IPS-18a (cell line): ENCODE measurements around the gene B4GALNT3.

Experiments
- H3K27ac ChIP-seq: one replicate; pipeline ENCODE4 v1.5.1; 2013; ENCODE audit warnings: low read length
- H3K27me3 ChIP-seq: one replicate; pipeline ENCODE4 v1.6.1; 2013; ENCODE audit warnings: mild to moderate bottlenecking, low read length; ENCODE audit not compliant: control insufficient read depth, insufficient read depth
- H3K36me3 ChIP-seq: one replicate; pipeline ENCODE4 v1.6.1; 2013; ENCODE audit warnings: low read depth, low read length; ENCODE audit not compliant: control insufficient read depth
- H3K4me1 ChIP-seq: one replicate; pipeline ENCODE4 v1.6.1; 2013; ENCODE audit warnings: low read depth, low read length; ENCODE audit not compliant: control insufficient read depth
- H3K4me3 ChIP-seq: one replicate; pipeline ENCODE4 v1.5.1; 2013; ENCODE audit warnings: low read length
- H3K9ac ChIP-seq: one replicate; pipeline ENCODE4 v1.6.1; 2013; ENCODE audit warnings: mild to moderate bottlenecking, low read length, moderate library complexity
- H3K9me3 ChIP-seq: one replicate; pipeline ENCODE4 v1.6.1; 2013; ENCODE audit warnings: low read depth, low read length; ENCODE audit not compliant: control insufficient read depth

B4GALNT3 gene

DNA sequence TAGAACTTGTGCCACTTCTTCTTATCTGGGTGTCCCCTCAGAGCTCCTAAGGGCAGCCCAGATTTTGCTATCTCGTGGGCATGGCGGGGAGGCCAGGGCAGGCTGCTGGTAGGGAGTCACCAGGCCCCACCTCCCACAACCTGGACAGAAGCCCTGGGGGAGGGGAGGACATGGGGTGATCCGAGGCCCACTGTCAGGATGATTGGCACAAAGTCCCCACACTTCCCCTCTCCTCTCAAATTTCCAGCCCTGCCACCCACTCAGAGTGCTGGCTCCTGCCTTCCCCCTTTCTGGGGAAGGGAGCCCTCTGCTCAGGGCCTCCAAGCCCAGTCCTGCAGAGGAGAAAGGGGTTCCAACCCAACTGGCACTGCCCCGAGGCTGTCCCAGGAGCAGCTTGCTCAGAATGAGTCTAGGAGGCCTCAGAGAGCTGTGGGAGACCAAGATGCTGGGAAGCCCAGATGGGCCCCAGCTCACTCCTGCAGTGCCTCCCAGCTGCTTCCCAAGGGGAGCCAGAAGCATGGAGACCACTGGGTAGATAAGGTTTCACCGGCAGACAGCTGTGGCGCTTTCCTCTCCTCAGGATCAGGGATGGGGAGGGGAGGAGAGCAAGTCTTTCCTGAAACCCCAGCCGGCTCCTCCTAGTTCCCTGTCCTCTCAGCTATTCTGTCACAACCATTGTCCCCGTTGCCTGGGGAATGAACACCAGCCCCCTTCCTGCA lies 82.8 kb downstream of the B4GALNT3 start:
- H3K27ac ChIP-seq: no peak overlapping the region
- no peak overlapping the region for H3K4me3 ChIP-seq
- peaks cover 21% of the 10 kb centered on the region for H3K27me3 ChIP-seq
- no peak overlapping the region for H3K9ac ChIP-seq
- no peaks in the 10 kb centered on the region for H3K9me3 ChIP-seq
- no peaks in the 10 kb centered on the region for H3K36me3 ChIP-seq
- peaks cover 13% of the 10 kb centered on the region for H3K4me1 ChIP-seq

DNA sequence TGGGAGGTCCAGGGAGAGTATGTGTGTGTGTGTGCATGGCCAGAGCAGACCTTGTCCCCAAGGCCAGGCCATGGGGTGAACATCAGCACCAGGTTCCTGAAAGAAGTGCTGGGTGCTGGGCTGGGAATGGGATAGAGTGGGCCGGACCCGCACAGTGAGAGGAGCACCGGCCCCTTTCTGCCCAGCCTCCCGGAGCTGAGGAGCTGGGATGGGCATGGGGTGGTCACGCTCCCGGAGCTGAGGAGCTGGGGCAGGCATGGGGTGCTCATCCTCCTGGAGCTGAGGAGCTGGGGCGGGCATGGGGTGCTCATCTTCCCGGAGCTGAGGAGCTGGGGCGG lies 83.3 kb downstream of the B4GALNT3 start:
- no peak overlapping the region for H3K27ac ChIP-seq
- H3K4me1 ChIP-seq: peaks cover 13% of the 10 kb centered on the region
- no peak overlapping the region for H3K4me3 ChIP-seq
- no peaks in the 10 kb centered on the region for H3K9me3 ChIP-seq
- no peaks in the 10 kb centered on the region for H3K36me3 ChIP-seq
- no peak overlapping the region for H3K9ac ChIP-seq
- peaks cover 21% of the 10 kb centered on the region for H3K27me3 ChIP-seq

DNA sequence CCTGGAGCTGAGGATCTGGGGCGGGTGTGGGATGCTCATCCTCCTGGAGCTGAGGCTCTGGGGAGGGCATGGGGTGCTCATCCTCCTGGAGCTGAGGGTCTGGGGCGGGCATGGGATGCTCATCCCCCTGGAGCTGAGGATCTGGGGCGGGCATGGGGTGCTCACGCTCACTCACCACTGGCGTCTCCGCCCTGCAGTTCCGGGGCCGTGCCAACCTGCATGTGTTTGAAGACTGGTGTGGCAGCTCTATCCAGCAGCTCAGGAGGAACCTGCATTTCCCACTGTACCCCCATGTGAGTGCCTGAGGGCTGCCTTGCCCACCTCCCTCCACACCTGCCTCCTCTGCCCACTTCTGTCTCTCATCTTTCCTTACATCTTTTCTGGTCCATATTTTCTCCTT lies 84.4 kb downstream of the B4GALNT3 start:
- Histone ChIP-seq H3K4me1 (peaks cover 13% of the 10 kb centered on the region), H3K9me3 (no peaks in the 10 kb centered on the region), H3K27me3 (peaks cover 21% of the 10 kb centered on the region), H3K9ac (no peak overlapping the region), H3K36me3 (no peaks in the 10 kb centered on the region), H3K27ac (no peak overlapping the region), H3K4me3 (no peak overlapping the region)

DNA sequence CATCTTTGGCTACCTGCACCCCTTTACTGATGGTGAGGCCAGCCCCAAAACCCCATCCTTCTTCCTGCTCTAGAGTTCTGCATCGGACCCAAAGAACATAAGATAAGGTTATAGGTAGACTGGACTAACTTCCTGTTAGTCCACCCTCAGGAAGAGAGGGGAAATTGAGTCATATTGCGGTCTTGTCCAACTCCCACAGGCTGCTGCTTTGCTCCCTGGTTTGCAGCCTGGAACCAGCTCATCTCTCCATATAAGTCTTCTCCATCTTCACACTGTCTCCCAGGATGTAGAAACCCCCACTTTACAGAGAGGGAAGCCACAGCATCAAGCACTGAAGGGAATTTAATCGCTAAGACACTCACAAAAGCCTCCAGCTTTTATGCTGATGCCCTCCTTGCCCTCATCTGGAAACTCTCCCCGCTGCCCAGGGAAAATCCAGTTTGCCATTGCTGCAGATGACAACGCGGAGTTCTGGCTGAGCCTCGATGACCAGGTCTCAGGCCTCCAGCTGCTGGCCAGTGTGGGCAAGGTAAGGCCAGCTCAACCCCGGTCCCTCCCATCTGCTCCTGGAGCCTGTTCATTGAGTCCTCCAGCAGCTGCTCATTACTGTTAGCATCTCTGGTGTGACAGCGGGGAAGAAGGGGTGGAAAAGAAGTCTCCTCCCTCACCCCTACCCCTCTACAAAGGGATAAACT lies 85.3 kb downstream of the B4GALNT3 start:
- H3K27ac ChIP-seq: no peak overlapping the region
- H3K4me3 ChIP-seq: no peak overlapping the region
- H3K9me3 ChIP-seq: no peaks in the 10 kb centered on the region
- H3K9ac ChIP-seq: no peak overlapping the region
- peaks cover 21% of the 10 kb centered on the region for H3K27me3 ChIP-seq
- H3K4me1 ChIP-seq: peaks cover 13% of the 10 kb centered on the region
- H3K36me3 ChIP-seq: no peaks in the 10 kb centered on the region

DNA sequence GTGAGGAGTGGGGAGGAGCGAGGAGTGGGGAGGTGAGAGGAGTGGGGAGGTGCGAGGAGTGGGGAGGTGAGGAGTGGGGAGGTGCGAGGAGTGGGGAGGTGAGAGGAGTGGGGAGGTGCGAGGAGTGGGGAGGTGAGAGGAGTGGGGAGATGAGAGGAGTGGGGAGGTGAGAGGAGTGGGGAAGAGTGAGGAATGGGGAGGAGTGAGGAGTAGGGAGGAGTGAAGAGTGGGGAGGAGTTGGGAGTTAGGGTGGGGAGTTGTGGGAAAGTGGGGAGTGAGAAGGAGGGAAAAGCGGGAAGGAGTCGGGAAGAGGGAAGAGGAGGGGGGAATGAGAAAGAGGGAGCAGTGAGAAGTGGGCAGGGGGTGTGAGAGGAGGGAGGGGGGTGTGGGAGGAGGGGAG lies 86.1 kb downstream of the B4GALNT3 start:
- no peaks in the 10 kb centered on the region for H3K9me3 ChIP-seq
- no peak overlapping the region for H3K27ac ChIP-seq
- H3K36me3 ChIP-seq: no peaks in the 10 kb centered on the region
- H3K4me1 ChIP-seq: peaks cover 13% of the 10 kb centered on the region
- no peak overlapping the region for H3K4me3 ChIP-seq
- no peak overlapping the region for H3K9ac ChIP-seq
- peaks cover 21% of the 10 kb centered on the region for H3K27me3 ChIP-seq

DNA sequence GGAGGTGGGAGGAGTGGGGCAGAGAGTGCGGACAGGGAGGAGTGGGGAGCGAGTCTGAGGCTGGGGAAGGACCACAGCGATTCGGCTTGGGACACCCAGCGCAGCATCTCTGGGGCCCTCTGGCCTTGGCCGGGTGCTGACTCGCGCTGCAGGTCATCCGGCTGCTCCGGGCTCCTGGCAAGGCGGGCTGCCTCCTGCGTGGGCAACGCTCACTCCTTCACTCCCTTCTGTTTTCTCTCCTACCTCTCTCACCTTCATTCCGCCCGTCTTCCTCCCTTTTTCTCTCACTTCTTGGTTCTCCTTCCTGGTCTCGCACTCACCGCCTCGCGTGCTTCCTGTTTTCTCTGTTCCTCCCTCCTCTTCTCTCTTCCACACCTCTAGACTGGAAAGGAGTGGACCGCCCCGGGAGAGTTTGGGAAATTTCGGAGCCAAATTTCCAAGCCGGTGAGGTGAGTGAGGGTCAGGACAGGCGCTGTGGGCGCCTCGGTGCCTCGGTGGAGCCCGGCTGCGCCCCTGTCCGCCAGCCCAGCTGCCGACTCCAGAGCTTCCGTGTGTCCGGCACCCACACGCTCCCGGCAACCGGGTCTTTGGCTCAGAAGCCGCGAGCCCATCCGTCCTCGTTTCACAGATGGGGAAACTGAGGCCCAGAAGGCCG lies 86.7 kb downstream of the B4GALNT3 start:
- H3K9me3 ChIP-seq: no peaks in the 10 kb centered on the region
- peaks cover 13% of the 10 kb centered on the region for H3K4me1 ChIP-seq
- H3K36me3 ChIP-seq: no peaks in the 10 kb centered on the region
- H3K4me3 ChIP-seq: peak overlapping the region; percentile 65
- no peak overlapping the region for H3K27ac ChIP-seq
- no peak overlapping the region for H3K9ac ChIP-seq
- peaks cover 21% of the 10 kb centered on the region for H3K27me3 ChIP-seq

DNA sequence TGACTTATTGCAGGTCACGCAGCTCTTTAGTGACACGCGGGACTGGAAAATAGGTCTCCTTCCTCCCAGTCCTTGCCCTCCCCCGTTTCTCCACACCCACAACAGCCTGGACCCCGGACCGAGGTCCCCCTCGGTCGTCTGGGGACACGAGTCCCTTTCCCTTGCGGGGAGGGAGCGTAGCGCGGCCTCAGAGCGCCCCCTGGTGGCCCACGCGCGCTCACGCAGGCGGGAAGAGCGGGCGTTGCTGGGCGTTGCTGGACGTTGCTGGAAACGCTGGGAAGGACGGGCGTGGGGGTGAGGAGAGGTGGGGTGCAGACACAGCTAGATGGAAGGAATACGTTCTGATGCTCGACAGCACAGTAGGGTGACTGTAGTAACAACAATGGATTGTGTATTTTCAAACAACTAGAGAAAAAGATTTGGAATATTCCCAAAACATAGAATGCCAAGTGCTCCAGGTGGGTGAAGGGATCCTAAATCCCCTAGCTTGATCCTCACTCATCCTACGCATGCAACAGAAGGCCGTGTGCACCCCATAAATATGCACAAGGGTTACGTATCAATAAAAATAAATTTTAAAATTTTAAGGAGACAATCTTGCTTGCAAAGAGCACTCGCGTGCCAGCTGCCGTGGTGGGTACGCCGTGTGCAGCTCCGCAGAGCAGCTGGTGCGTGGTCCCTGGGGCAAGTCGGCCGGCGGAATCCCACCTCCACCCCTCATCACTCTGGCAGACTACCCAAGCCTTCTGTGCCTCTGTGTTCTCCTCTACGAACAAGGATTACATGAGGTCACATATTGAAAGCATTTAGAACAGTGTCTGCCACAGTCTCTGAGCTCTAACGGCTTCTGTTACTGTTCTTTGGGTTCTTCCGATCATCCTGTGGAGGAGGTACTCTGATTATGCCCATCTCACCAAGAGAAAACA lies 87.4 kb downstream of the B4GALNT3 start:
- peaks cover 8% of the 10 kb centered on the region for H3K4me1 ChIP-seq
- no peak overlapping the region for H3K27ac ChIP-seq
- H3K36me3 ChIP-seq: no peaks in the 10 kb centered on the region
- peaks cover 21% of the 10 kb centered on the region for H3K27me3 ChIP-seq
- no peaks in the 10 kb centered on the region for H3K9me3 ChIP-seq
- peak overlapping the region; percentile 65 for H3K4me3 ChIP-seq
- no peak overlapping the region for H3K9ac ChIP-seq

DNA sequence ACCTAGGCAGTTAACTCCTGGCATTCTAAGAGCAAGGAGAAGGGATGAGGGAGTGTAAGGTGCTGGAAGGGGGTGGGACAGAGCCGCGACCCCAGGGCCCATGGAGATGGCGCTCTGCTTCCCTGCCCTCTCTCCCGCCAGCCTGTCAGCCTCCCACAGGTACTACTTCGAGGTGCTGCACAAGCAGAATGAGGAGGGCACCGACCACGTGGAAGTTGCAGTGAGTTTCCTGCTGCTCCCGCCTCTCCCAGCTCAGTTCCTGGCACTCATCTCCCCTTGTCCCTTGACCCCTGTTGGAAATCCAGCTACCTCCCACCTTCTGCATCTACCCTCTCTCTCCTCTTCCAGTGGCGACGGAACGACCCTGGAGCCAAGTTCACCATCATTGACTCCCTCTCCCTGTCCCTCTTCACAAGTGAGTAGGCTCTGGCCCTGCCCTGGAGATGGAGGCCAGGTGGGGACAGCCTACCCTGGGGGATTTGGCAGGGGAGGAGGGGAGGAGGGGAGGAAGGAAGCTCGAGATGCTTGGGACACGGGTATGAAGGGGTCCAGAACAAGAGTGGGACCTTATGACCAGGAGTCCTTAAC lies 88.2 kb downstream of the B4GALNT3 start:
- no peak overlapping the region for H3K4me3 ChIP-seq
- H3K27me3 ChIP-seq: peaks cover 21% of the 10 kb centered on the region
- no peaks in the 10 kb centered on the region for H3K36me3 ChIP-seq
- H3K4me1 ChIP-seq: peaks cover under 1% of the 10 kb centered on the region
- no peaks in the 10 kb centered on the region for H3K9me3 ChIP-seq
- no peak overlapping the region for H3K9ac ChIP-seq
- no peak overlapping the region for H3K27ac ChIP-seq

DNA sequence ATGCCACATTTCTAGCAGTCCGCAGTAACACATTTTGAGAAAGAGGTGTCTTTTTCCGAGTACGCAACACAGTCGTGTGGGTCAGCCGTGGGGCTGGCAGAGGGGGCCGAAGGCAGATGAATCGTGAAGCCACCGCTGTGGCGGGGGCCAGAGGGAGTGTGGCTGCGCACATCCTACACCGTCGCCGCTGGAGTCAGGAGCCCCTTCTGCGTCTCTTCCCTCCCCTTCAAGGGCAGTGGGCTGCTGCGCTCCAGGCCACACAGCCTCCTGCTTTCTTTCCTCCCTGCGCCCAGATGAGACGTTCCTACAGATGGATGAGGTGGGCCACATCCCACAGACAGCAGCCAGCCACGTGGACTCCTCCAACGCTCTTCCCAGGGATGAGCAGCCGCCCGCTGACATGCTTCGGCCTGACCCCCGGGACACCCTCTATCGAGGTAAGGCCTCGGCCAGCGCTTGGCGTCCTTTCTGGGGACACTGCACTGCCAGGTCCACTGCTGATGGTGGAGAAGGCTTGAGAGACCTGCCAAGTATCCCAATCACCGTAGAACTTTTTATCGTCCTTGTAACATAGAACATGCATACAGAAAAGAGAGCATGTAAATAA lies 89.8 kb downstream of the B4GALNT3 start:
- Histone ChIP-seq H3K4me1 (no peaks in the 10 kb centered on the region), H3K36me3 (no peaks in the 10 kb centered on the region), H3K9me3 (no peaks in the 10 kb centered on the region), H3K27ac (no peak overlapping the region), H3K4me3 (no peak overlapping the region), H3K9ac (no peak overlapping the region), H3K27me3 (peaks cover 21% of the 10 kb centered on the region)

DNA sequence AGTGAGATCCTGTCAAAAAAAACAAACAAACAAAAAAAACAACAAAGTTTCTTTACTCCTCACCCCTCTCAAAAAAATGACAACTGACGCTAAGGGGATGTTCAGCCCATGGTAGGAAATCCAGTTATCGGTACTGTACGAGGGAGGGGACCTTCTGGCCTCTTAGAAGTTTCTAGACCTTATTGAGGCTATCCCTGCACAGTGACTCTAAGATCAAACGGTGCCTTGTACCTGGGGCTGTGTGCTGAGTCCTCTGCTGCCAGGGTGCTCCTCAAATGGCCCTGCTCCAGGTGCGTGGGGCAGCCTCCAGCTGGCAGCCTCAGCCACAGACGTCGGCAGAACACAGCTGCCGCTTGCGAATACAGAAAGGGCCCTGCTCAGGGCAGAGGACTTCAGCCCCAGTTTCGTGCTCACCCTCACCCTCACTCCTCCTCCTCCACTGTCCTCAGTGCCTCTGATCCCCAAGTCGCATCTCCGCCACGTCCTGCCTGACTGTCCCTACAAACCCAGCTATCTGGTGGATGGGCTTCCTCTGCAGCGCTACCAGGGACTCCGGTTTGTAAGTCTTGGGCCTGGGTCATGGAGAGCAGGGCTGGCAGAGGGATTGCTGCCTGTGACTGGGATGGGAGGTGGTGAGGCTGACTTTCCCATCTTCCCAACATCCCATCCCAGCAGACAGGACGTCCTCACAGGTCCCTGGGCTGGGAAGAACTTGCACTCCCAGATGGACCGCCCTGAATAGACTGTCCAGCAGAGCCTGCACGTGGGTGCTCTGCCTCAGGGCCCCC lies 90.9 kb downstream of the B4GALNT3 start:
- Histone ChIP-seq H3K9me3 (no peaks in the 10 kb centered on the region), H3K4me1 (no peaks in the 10 kb centered on the region), H3K27me3 (peaks cover 12% of the 10 kb centered on the region), H3K9ac (no peak overlapping the region), H3K4me3 (no peak overlapping the region), H3K36me3 (no peaks in the 10 kb centered on the region), H3K27ac (no peak overlapping the region)
